Measurements from ENCODE around the gene OR10H5. TPM values are rescaled to one million over a fixed set of nuclear protein-coding genes. Genes with fewer than 3 reads are reported as not detected.
"Not testable (repeated sequence)": the region's sequence is repeated elsewhere in the genome, so short reads cannot be mapped to it uniquely, and the experiment has no call there.

The OR10H5 gene
- total RNA-seq, 1 experiment from 2014 or later, result not detected

- no TSS peak for BruUV-seq (replicated peaks)
- TF ChIP-seq CTCF (IDR thresholded peaks at IDR 0.05; ENCODE audit: unreplicated experiment), result no peak
- H3K27me3 Mint-ChIP-seq (ENCODE audit: insufficient read depth, unreplicated experiment), result no peaks in the 10 kb centered on the region
- ChIA-PET POLR2A (no interaction called here), CTCF (no interaction called here)
- H3K4me1 Mint-ChIP-seq (ENCODE audit: insufficient read depth, unreplicated experiment), result no peaks in the 10 kb centered on the region
- DNase-seq (ENCODE audit: unreplicated experiment), result no peak
- intact Hi-C loops (cut with micrococcal nuclease), result no loop called here
- no peak overlapping the region for H3K4me3 Mint-ChIP-seq (ENCODE audit: unreplicated experiment)
- no peaks in the 10 kb centered on the region for H3K9me3 Mint-ChIP-seq (ENCODE audit: unreplicated experiment)
- H3K27ac Mint-ChIP-seq (ENCODE audit: low read depth, unreplicated experiment), result no peak overlapping the region
- H3K36me3 Mint-ChIP-seq (ENCODE audit: insufficient read depth, unreplicated experiment), result no peaks in the 10 kb centered on the region
These were observed 33.2 kb downstream of the OR10H5 start for GRCh38 chr19:15820646-15821045.

GRCh38 chr19:15825753-15826152 is 38.3 kb downstream of the OR10H5 start:
- CTCF ChIA-PET, result interaction anchor here (0.7 to 0.9 kb wide), 2 partner anchors 15 to 146 kb away, joined by 3 to 4 read pairs; no protein-coding TSS in a partner anchor
- intact Hi-C loops (cut with micrococcal nuclease), result no loop called here
- H3K9me3 Mint-ChIP-seq (ENCODE audit: unreplicated experiment), result no peaks in the 10 kb centered on the region
- H3K27me3 Mint-ChIP-seq (ENCODE audit: insufficient read depth, unreplicated experiment), result peaks cover 14% of the 10 kb centered on the region
- TF ChIP-seq CTCF (IDR thresholded peaks at IDR 0.05; ENCODE audit: unreplicated experiment), result no peak
- BruUV-seq (replicated peaks), result no TSS peak
- DNase-seq (ENCODE audit: unreplicated experiment), result no peak
- no peaks in the 10 kb centered on the region for H3K4me1 Mint-ChIP-seq (ENCODE audit: insufficient read depth, unreplicated experiment)
- H3K27ac Mint-ChIP-seq (ENCODE audit: low read depth, unreplicated experiment), result no peak overlapping the region
- POLR2A ChIA-PET, result interaction anchor here (0.6 to 1.1 kb wide), 2 partner anchors 11 to 192 kb away, joined by 4 to 5 read pairs; no protein-coding TSS in a partner anchor
- H3K36me3 Mint-ChIP-seq (ENCODE audit: insufficient read depth, unreplicated experiment), result no peaks in the 10 kb centered on the region
- no peak overlapping the region for H3K4me3 Mint-ChIP-seq (ENCODE audit: unreplicated experiment)

- DNase-seq (ENCODE audit: unreplicated experiment), result no peak
- no peak for TF ChIP-seq CTCF (IDR thresholded peaks at IDR 0.05; ENCODE audit: unreplicated experiment)
- H3K27me3 Mint-ChIP-seq (ENCODE audit: insufficient read depth, unreplicated experiment), result peaks cover 14% of the 10 kb centered on the region
- H3K27ac Mint-ChIP-seq (ENCODE audit: low read depth, unreplicated experiment), result no peak overlapping the region
- no peaks in the 10 kb centered on the region for H3K9me3 Mint-ChIP-seq (ENCODE audit: unreplicated experiment)
- H3K4me1 Mint-ChIP-seq (ENCODE audit: insufficient read depth, unreplicated experiment), result no peaks in the 10 kb centered on the region
- ChIA-PET POLR2A (interaction anchor here (0.7 kb wide), 1 partner anchor 8 kb away, joined by 3 read pairs; no protein-coding TSS in a partner anchor), CTCF (interaction anchor here (0.7 kb wide), 1 partner anchor 284 kb away, joined by 3 read pairs; no protein-coding TSS in a partner anchor)
- H3K36me3 Mint-ChIP-seq (ENCODE audit: insufficient read depth, unreplicated experiment), result no peaks in the 10 kb centered on the region
- no TSS peak for BruUV-seq (replicated peaks)
- no peak overlapping the region for H3K4me3 Mint-ChIP-seq (ENCODE audit: unreplicated experiment)
- intact Hi-C loops (cut with micrococcal nuclease), result no loop called here
These were observed 40.7 kb downstream of the OR10H5 start for GRCh38 chr19:15828121-15828610.

- H3K36me3 Mint-ChIP-seq (ENCODE audit: insufficient read depth, unreplicated experiment); H3K4me1 Mint-ChIP-seq (ENCODE audit: insufficient read depth, unreplicated experiment); H3K9me3 Mint-ChIP-seq (ENCODE audit: unreplicated experiment); H3K4me3 Mint-ChIP-seq (ENCODE audit: unreplicated experiment); BruUV-seq (replicated peaks); H3K27ac Mint-ChIP-seq (ENCODE audit: low read depth, unreplicated experiment); intact Hi-C loops (cut with micrococcal nuclease); DNase-seq (ENCODE audit: unreplicated experiment): not testable (repeated sequence)
- CTCF ChIA-PET, result interaction anchor here (0.7 kb wide), 1 partner anchor 284 kb away, joined by 3 read pairs; no protein-coding TSS in a partner anchor
- POLR2A ChIA-PET, result interaction anchor here (0.7 kb wide), 1 partner anchor 8 kb away, joined by 3 read pairs; no protein-coding TSS in a partner anchor
- H3K27me3 Mint-ChIP-seq (ENCODE audit: insufficient read depth, unreplicated experiment), result peaks cover 14% of the 10 kb centered on the region
These were observed 41.3 kb downstream of the OR10H5 start for GRCh38 chr19:15828611-15829305.
